Activated CD8-positive, alpha-beta memory T cell treated with anti-CD3 and anti-CD28 coated beads, Interleukin-2, amount 50 U/mL, for 24 hours (primary cell): ENCODE measurements around the gene ADCY7.
"Not testable (repeated sequence)": the region's sequence is repeated elsewhere in the genome, so short reads cannot be mapped to it uniquely, and the experiment has no call there.

Experiments used
- DNase-seq: peaks from one replicate; pipeline ENCODE4 v3.0.0-alpha.2; 2020; ENCODE audit errors: extremely low read depth

The ADCY7 gene

GRCh38 chr16:50338371-50339231, 72.2 kb downstream of the ADCY7 start:
- DNase-seq: no peak

- no peak for DNase-seq
These were observed 74.2 kb downstream of the ADCY7 start for GRCh38 chr16:50340578-50340977.

DNA sequence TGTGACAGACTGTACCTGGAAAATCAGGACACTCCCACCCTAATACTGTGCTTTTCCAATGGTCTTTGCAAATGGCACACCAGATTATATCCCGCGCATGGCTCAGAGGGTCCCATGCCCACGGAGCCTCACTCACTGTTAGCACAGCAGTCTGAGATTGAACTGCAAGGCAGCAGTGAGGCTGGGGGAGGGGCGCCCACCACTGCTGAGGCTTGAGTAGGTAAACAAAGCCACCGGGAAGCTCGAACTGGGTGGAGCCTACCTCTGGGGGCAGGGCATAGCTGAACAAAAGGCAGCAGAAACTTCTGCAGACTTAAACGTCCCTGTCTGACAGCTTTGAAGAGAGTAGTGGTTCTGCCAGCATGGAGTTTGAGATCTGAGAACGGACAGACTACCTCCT, 77.2 kb downstream of the ADCY7 start:
- DNase-seq: not testable (repeated sequence)

DNA sequence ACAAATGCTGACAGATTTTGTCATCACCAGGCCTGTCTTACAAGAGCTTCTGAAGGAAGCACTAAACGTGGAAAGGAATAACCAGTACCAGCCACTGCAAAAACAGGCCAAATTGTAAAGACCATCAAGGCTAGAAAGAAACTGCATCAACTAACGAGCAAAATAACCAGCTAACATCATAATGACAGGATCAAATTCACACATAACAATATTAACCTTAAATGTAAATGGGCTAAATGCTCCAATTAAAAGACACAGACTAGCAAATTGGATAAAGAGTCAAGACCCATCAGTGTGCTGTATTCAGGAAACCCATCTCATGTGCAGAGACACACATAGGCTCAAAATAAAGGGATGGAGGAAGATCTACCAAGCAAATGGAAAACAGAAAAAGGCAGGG, 78.9 kb downstream of the ADCY7 start:
- DNase-seq: not testable (repeated sequence)

- DNase-seq: no peak
These were observed 84.8 kb downstream of the ADCY7 start for GRCh38 chr16:50351116-50351515.

DNA sequence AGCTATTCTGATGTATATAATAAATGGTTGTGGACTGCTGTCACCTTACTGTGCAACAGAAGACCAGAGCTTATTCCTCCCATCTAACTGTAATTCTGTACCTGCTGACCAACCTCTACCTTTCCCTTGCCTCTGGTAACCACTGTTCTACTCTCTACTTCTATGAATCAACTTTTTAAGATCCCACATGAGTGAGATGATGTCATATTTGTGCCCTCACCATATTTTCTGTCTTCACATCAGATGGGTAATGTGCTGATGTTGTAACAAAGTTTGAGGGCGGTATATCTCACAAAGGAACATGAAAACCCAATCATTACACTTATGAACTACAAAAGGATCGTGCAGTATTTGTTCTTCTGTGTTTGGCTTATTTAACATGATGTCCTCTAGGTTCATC, 85.6 kb downstream of the ADCY7 start:
- DNase-seq: no peak

GRCh38 chr16:50354082-50354481, 87.7 kb downstream of the ADCY7 start:
- DNase-seq: no peak

DNA sequence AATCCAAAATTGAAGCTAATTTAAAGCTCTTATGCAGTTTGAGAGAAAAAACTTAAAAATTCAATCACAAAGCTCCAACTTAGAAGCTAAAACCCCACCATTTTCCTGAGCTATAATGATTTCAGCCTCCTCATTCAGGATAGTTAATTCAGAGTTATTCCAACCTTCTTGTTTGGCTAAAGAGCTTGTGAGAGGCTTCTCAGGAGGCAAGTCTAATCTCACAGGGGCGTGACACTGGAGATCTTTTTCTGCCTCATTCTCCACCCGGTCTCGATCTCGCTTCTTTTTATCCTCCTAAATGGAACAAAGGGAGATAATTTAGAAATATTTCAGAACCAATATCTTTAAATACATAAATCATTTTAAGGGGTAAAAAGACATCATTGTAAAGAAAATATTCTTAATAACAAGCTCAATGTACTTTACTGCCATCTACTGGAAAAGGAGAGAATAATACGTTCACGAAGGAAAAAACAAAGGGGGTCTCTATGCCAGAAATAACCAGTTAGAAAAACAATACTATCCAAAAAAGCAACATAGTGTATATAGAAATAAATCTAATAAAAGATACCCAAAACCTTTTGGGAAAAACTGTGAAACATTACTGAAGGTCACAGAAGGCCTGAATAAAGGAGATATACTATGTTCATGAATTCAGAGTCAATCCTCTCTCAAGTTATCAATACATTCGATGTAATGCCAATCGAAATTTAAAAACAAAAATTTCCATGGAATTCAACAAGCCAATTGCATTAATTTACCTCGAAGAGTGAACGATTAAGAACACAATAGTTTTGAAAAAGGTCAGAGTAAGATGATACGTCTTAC, 88.5 kb downstream of the ADCY7 start:
- DNase-seq: no peak

GRCh38 chr16:50359626-50360025, 93.3 kb downstream of the ADCY7 start:
- DNase-seq: no peak

DNA sequence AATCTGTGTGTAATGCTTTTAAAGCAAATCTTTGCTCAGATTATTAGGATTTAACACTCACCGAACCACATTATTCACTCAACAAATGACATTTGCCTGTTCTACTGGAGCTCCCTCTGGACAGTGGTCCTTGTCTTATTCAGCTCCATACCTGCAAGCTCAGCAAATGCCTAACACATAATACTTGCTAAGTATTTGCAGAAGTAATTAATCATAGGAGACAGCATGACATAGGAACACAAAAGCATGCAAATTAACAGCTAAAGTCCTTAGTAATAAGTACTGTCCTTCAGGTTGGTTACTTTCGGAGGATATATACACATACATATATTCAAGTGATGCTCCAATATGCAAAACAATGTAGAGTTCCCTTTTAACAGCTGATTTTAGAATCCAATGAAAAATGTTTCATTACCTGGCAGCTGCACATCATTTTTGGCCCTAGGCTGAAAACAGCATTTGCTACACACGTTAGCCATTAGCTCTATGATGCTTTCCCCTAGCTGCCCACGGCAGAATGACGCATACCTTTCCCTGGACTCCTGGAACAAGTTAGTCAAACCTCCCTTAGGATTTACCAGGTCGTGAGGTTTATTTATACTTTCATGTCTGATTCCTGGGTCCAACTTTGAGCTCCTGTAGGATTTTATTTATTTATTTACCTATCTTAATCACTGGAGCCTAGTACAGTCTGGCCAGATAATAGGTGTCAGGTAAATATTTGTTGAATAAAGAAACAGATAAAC, 93.9 kb downstream of the ADCY7 start:
- no peak for DNase-seq

GRCh38 chr16:50360779-50361178, 94.4 kb downstream of the ADCY7 start:
- no peak for DNase-seq

DNA sequence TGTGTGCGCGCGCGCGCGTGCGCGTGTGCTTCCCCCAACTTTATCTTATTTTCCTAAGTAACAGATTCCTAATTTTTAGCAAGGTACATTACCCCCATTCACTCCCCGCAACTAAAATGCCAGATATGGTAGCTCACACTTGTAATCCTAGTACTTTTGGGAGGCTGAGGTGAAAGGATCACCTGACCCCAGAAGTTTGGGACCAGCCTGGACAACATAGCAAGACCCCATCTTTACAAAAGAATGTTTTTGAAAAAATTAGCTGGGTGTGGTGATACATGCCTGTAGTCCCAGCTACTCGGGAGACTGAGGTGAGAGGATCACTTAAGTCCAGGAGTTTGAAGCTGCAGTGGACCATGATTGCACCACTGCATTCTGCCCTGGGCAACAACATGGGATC, 97.3 kb downstream of the ADCY7 start:
- DNase-seq: no peak

DNA sequence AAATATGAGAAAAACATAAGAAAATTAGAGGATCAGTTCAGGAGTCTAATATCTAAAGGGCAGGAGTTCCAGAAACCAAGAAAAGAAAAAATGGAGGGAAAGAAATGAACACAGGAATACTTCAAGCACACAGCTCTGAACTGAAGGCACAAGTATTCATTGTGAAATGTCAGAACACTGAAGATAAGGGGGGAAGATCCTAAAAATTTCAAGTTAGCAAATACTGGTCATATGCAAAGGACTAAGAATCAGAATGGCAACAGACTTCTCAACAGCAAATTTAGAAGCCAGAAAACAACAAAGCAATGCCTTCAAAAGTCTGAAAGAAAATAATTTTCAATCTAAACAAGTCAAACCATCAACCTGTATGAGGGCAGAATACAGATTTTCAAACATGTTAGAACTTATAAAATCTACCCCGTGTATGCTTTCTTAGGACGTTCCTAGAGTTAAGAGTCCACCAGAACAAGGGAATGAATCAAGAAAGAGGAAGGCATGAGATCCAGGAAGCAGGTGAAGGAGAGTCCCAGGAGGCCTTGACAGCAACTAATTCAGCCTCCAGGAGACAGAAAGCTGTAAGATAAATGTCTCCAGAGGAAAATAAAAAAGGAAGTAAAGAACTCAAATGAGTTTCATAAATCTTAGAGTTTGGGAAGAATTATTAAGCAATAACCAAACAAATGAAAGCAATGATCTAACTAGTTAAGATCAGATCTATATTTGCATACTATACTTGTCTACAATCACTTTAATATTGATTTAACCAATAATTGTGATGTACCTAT, 99.6 kb downstream of the ADCY7 start:
- no peak for DNase-seq
